Hepatic stellate cell (primary cell): ENCODE results near the gene DPEP2NB.
"Not testable (repeated sequence)": the region's sequence is repeated elsewhere in the genome, so short reads cannot be mapped to it uniquely, and the experiment has no call there.

ENCODE experiments used
- DNase-seq: peaks from one replicate; pipeline ENCODE4 v3.0.0; 2011; ENCODE audit warnings: low spot score

DPEP2NB gene

GRCh38 chr16:67982011-67982696 is 33.6 kb downstream of the DPEP2NB start:
- no peak for DNase-seq

DNA sequence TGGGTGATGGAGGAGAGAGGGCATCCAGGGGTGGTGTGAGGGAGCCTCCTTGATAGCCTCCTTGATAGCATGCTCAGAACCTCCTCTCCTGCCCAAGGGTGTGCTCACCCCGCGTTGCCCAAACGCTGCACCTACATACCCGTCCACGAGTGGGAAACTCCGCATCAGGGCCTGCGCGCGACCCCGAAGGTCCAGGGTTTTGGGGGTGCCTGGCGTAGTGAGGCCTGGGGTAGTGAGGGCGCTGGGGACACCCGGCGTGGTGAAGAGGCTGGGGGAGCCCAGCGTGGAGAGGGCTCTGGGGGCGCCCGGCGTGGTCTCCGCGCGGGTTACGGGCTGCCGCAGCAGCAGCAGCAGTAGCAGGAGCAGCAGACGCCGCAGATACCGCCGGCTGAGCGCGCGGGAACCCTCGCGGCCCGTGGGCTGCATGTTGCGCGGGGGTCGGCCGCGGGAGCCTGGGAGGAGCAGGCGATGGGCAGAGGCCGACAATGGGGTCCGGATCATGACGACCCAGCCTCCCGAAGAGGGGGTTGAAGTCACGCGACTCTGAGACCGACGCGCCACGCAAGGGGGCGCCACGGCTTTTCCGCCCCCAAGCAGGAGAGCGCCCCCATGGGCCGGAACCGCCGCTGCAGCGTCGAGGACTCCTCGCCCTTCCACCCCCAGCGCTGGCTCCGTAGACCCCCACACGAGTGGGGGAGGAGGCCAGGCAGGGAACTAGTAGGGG is 35.6 kb downstream of the DPEP2NB start, which contains the start of gene DPEP3:
DPEP3 (minus strand) TSS at position 545 of the 724 bp plus-strand sequence; CDS start at position 426, 119 bp downstream.
- no peak for DNase-seq

DNA sequence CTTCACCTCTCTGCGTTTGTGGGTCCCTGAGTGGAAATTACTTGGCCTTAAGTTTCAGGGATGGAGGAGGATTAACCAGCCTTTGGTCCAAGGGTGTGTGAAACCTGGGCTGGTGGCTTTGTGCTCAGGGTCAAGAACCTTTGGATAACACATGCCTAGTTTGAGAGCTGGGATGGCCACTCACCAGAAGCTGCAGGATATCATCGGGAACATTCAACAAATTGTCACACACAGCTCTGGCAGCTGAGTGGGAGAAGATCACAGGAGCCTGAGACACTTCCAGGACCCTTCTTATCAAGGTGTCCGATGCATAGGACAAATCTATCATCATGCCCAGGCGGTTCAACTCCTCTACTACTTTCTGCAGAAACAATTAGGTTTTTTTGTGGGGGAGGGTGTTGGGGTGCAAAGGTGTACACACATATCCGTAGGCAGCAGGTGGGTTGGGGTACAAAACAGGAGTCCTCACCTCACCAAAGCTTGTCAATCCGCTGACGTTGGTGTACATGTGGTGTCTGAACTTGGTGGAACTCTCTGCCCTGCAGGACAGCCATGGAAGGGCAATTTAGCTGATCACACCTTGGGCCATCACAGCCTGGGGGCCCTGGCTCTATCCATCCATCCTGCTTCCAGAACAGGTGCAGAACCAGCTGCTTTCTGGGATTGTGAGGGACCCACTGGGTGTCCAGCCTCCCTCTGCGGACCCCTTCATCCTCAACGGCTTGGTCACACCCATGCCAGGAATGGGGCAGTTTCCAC is 38.1 kb downstream of the DPEP2NB start:
- DNase-seq: no peak

GRCh38 chr16:67977005-67977404 is 38.7 kb downstream of the DPEP2NB start:
- DNase-seq: no peak

- no peak for DNase-seq
Measured at GRCh38 chr16:67976205-67976604, 39.5 kb downstream of the DPEP2NB start.

- DNase-seq: no peak
Measured at GRCh38 chr16:67975321-67976105, 40.2 kb downstream of the DPEP2NB start.

DNA sequence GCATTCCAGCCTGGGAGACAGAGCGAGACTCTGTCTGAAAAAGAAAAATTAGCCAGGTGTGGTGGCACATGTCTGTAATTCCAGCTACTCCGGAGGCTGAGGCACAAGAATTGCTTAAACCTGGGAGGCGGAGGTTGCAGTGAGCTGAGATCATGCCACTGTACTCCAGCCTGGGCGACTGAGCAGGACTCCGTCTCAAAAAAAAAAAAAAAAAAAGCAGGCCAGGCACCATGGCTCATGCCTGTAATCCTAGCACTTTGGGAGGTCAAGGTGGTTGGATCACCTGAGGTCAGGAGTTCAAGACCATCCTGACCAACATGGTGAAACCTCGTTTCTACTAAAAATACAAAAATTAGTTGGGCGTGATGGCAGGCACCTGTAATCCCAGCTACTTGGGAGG is 43.4 kb downstream of the DPEP2NB start:
- not testable (repeated sequence) for DNase-seq

DNA sequence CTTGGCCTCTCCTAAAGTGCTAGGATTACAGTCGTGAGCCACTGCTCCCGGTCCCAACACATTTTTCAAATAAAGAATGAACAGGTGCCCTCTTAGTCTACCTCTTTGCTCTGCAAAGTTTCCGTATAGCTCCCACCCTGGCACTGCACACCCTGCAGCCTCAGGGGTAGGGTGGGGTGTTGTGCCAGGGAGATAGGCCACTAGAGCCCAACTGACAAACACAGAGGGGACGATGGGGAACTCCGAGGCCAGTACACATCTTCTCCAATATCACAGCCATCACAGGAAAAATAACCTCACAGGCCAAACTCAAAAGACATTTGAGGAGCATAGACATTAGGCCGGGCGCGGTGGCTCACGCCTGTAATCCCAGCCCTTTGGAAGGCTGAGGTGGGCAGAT is 44.6 kb downstream of the DPEP2NB start:
- no peak for DNase-seq

- DNase-seq: peak; percentile 43
Measured at GRCh38 chr16:67969254-67970039, 46.3 kb downstream of the DPEP2NB start.

DNA sequence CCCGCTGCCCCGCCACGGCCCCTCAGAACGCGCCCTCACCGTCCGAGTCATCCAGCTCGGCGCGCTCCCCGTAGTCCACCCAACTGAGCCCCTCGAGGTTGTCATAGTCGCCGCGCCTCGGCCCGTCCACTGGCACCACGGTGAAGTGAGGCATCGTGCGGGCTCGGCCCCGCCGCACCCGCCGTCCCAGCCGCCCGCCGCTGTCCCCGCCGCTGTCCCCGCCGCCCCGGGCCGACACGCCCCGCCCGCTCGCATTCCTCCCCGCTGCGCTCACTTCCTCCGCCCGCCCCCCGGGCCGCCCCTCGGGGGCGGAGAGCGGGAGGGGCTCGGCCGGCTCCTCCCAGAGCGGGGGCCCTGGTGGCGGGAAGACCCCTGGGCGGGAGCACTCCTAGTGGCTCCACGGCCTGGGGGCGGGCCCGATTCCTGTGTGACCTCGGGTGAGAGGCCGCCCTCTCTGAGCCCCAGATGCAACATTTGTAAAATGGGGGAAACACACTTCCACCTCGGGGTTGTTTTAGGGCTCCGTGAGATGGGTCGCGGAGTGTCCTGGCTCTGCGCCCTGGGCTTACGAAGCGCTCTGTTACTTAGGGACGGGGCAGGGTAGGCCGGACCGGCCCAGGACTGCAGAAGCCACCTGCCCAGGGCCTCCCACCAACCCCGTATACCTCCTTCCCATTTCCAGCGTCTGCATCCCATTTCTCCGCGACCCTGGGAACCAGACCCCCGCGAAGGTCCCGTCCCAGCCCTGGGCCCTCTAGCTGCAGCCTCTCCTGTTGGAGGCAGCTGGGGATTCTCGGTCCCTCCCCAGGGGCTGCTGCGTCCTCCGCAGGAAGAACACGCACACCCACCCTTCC is 47.1 kb downstream of the DPEP2NB start, which contains the start of gene SLC12A4:
SLC12A4 (minus strand) TSS at position 238 of the 854 bp plus-strand sequence; CDS start at position 154, 84 bp downstream.
- peak; percentile 94 for DNase-seq

GRCh38 chr16:67967958-67968399 is 47.7 kb downstream of the DPEP2NB start:
- DNase-seq: peak; percentile 70

- DNase-seq: peak; percentile 49
Measured at GRCh38 chr16:67967183-67967957, 48.3 kb downstream of the DPEP2NB start.

DNA sequence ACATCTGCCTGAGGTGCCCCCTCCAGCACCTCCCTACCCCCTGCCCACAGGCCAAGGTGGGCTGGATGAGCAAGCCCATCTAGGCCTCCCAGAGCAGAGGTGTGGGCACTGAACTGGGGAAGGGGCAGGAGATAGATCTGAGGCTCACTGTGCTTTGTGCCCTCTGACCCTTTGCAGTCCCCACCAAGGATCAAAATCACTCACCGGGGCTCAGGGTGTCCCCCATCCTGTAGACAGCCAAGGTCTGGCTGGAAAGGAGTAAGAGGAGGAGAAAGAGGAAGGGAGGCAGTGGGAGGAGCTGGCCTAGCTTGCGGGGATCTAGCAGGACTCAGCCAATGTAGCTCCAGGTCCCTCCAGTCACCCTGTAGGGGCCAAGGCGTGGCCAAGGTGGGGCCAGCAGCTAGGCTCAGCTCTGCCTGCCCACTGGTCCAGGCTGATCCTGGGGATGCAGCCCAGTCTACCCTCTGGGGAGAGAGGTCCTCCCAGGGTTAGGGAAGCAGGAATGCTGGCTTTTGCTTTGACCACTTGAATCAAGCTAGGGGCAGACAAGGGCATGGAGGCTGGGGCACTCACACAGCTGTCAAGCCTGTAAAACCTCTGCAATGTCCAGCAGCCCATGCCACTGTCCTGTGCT is 49.0 kb downstream of the DPEP2NB start:
- DNase-seq: peak; percentile 77

DNA sequence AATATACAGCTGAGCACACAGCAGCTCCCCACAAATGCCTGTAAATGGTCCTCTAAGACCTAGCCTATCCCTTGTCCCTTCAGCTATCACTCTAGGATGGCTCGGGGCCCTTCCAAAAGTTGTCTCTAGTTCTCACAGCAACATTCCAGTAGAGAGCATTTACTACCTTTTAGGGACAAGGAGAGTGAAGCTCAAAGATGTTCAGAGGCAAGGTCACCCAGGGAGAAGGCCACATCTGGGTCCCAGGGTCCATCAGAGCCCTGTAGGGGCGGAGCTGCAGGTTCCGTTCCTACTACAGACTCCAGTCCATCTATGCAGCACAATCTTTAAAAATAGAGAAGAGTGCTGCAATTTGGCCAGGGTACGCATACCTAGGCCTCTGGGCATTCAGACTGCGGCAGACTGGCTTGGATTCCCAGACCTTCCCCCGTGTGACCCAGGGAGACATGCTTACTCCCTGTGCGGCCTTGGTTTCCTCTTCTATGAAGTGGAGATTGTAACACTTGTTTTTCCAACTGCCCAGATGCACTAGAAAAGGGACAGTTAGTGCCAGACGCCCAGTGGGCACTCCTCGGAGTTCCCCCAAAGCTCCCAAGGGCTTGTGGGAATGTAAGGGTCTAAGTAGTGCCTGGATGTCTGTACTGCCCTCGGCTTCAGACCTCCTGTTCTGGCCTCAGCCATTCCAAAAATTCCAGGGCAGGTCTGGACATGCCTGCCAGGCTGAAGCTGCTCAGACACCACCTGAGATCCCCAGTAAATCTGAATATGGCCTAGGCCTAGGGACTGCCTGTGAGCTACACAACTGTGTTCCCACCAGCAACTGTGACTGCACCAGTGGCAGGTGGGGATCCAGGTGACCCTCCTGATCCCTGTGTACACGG is 49.8 kb downstream of the DPEP2NB start:
- DNase-seq: no peak

DNA sequence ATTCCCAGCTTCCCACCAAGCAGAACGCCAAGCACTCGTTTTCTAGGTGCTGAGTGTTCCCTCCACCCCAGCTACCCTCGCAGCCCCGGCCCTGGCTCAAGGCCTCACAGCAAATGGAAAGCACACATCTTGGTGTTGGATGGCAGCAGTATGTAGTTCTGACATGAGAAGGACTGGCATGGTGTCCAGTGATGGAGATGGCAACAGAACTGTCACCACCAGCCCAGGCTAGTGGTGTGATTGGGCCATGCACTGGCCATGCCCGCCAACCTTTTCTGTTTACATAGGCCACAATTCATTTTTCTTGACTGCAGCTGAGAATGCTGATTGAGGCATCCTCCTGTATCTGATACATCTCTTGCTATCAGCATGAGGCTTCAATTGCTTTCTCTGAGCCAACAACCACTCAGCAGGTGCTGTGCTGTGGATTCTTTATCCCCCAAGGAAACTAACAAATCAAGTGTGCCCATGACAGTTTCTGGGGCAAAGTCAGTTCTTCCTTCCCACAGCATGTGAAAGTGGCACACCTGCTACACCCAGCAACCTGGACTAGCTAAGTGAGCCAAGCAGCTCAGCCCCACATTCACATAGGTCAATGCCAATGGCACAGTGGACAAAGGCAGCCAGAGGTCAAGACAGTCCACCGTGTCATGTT is 51.1 kb downstream of the DPEP2NB start:
- DNase-seq: no peak

GRCh38 chr16:67963662-67964321 is 51.9 kb downstream of the DPEP2NB start:
- DNase-seq: no peak
